GM06990 (cell line): Measurements from ENCODE around the gene MRPS12.

Experiments
- DNase-seq: peaks from one replicate; pipeline ENCODE4 v3.0.0-alpha.2; 2011; ENCODE audit not compliant: insufficient read length; ENCODE audit errors: extremely low read depth
- H3K27me3 ChIP-seq: replicated peaks from 2 replicates; pipeline ENCODE4 v1.6.0; 2011; ENCODE audit warnings: low read length; ENCODE audit not compliant: control insufficient read depth, insufficient read depth
- H3K36me3 ChIP-seq: 2 replicates; pipeline ENCODE4 v1.5.1; 2011; ENCODE audit warnings: low read length; ENCODE audit not compliant: control insufficient read depth, insufficient read depth
- H3K4me3 ChIP-seq: replicated peaks from 2 replicates; pipeline ENCODE4 v1.5.1; 2011; ENCODE audit warnings: low read depth, mild to moderate bottlenecking, control low read depth, low read length
- TF ChIP-seq, protein P1 (sequence below): IDR thresholded peaks from 2 replicates; pipeline ENCODE4 v1.5.1; 2011; ENCODE audit warnings: low read length, control low read depth, mild to moderate bottlenecking, inconsistent platforms; ENCODE audit not compliant: insufficient read depth, poor library complexity, severe bottlenecking

Gene MRPS12

DNA sequence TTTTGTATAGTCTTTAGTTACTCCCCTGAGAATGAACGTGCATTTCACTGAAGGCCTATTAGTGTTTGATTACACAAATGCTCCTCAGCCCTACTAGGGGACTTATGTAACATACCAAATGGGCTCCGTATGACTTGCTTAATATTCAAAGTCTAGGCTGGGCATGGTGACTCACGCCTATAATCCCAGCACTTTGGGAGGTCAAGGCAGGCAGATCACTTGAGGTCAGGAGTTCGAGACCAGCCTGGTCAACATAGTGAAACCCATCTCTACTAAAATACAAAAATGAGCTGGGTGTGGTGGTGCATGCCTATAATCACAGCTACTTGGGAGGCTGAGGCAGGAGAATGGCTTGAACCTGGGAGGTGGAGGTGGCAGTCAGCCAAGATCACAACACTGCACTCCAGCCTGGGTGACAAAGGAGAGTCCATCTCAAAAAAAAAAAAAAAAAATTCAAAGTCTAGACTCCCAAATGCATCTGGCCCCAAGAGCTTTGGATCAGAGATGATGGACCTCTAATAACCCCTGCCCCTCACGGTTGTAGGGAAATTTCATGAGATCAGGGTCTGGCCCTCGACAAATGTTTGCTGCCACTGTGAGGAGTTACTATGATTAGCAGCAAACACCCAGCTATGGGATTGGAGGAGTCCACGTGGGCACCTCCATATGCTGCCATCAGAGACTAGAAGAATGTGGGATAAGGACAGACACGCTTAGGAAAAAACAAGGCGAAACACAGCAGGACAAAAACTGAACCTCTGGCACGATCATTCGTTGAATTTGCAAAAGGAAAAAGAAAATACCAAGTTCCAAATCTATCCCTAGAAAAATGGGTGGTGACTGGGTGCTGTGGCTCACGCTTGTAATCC lies 40.2 kb downstream of the MRPS12 start:
- Histone ChIP-seq H3K4me3 (no peak overlapping the region), H3K36me3 (no peaks in the 10 kb centered on the region), H3K27me3 (no peaks in the 10 kb centered on the region)
- TF ChIP-seq, protein P1, sequence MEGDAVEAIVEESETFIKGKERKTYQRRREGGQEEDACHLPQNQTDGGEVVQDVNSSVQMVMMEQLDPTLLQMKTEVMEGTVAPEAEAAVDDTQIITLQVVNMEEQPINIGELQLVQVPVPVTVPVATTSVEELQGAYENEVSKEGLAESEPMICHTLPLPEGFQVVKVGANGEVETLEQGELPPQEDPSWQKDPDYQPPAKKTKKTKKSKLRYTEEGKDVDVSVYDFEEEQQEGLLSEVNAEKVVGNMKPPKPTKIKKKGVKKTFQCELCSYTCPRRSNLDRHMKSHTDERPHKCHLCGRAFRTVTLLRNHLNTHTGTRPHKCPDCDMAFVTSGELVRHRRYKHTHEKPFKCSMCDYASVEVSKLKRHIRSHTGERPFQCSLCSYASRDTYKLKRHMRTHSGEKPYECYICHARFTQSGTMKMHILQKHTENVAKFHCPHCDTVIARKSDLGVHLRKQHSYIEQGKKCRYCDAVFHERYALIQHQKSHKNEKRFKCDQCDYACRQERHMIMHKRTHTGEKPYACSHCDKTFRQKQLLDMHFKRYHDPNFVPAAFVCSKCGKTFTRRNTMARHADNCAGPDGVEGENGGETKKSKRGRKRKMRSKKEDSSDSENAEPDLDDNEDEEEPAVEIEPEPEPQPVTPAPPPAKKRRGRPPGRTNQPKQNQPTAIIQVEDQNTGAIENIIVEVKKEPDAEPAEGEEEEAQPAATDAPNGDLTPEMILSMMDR = no peak
- no peak for DNase-seq

GRCh38 chr19:38971672-38972071 lies 40.9 kb downstream of the MRPS12 start:
- DNase-seq = no peak
- Histone ChIP-seq H3K36me3 (no peaks in the 10 kb centered on the region), H3K4me3 (no peak overlapping the region), H3K27me3 (no peaks in the 10 kb centered on the region)
- TF ChIP-seq, protein P1 = no peak

- H3K27me3 ChIP-seq = no peaks in the 10 kb centered on the region
- H3K36me3 ChIP-seq = no peaks in the 10 kb centered on the region
- no peak for DNase-seq
- H3K4me3 ChIP-seq = no peak overlapping the region
- TF ChIP-seq, protein P1 = no peak
Measured at GRCh38 chr19:38974624-38975213, 44.0 kb downstream of the MRPS12 start.

DNA sequence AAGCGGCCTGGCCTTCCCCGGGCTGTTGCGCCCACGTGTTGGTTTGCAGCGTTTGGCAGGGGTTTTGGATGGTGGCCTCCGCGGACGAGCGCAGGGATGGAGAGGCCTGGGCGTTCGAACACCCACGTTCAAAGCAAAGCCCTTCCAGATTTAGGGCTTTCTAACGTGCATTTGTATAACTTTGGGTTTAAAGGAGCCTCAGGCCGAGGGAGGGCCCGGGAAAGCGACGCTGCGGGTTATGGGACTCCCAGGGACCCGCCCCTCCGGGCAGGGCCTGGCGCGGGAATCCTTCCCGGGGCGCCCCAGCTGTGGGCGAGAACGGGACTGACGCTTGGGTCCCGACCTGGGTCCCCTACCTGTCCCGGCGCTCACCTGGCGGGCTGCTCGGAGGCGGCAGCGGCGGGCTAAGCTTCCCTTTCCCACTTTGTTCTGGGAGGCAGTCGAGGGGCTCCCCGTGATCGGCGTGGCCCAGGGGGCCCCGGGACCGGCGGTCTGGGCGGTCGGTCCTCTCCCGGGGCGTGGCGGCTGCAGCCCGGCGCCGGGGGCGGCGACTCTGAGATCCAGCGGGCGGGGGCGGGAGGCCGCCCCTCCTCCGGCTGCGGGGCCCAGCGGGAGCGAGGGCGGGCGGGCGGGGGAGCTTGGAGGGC lies 44.6 kb downstream of the MRPS12 start, which contains the start of gene FBXO17:
Gene FBXO17, minus strand, starts transcription at position 529 of the 647 bp plus-strand sequence. CDS start 25,423 bp downstream, outside the sequence.
- H3K4me3 ChIP-seq = no peak within 1 kb of the TSS
- H3K36me3 ChIP-seq = no peaks in the 10 kb centered on the region
- DNase-seq = peak; percentile 65
- TF ChIP-seq, protein P1 = no peak
- H3K27me3 ChIP-seq = no peaks in the 10 kb centered on the region

DNA sequence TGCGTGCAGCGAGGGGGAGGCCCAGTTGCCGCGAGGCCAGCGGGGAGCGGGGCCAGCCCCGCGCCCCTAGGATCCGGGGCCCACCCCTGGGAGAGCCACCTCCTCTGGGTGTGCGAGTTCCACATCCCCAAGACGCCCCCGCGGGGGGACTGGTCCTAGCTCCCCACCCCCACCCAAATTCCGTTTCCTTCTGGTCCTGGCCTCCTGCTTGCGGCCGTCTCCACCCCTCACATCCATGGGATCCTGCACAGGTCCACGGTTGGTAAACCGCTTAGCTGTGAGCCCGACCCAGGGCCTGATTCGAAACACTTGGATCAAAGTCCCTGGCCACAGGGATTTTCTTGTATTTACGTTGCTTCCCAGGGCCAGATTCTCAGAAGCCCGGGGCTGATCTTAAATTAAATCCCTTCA lies 45.1 kb downstream of the MRPS12 start:
- Histone ChIP-seq H3K4me3 (no peak overlapping the region), H3K36me3 (no peaks in the 10 kb centered on the region), H3K27me3 (no peaks in the 10 kb centered on the region)
- TF ChIP-seq, protein P1 = no peak
- no peak for DNase-seq
